ENCODE results near the gene CD300H.

CD300H gene

GRCh38 chr17:74549343-74549742, 18.0 kb downstream of the CD300H start:
- DNase-seq, result no peak

DNA sequence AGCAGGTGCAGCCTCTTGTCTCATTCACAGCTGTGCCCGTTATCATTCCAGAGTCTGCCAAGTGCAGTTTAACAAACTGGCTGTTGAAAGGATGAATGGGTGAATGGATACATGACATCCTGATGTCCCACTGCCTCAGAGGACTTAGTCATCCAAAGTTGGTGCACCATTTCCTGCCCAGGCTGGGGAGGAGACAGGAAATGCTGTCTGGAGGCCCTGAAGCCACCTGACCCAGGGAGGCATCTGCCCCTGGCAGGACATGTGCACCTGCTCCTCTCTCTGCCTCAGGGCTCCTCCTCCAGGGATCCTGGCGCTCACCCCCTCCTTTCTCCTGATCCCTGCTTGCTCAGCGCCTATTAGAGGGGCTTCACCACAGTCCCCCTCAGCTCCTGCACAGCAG, 19.6 kb downstream of the CD300H start:
- DNase-seq, result no peak

DNA sequence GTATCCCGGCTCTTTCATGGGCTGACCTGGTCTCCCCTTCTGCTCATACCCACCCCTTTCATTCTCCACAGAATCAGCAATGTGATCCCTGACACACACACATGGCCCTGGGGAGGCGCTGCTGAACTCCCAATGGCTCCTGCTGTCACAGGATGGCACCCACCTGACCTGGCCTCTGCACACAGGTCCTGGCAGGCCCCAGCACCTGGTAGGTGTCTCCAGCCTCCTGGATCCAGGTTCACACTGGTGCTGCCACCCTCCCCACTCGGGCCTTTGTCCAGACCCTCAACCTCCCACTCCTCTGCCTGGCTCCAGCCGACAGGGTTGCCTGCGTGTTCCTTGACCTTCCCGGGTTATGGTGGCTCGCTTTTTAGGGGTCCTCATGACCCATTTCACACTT, 20.0 kb downstream of the CD300H start:
- no peak for DNase-seq

DNA sequence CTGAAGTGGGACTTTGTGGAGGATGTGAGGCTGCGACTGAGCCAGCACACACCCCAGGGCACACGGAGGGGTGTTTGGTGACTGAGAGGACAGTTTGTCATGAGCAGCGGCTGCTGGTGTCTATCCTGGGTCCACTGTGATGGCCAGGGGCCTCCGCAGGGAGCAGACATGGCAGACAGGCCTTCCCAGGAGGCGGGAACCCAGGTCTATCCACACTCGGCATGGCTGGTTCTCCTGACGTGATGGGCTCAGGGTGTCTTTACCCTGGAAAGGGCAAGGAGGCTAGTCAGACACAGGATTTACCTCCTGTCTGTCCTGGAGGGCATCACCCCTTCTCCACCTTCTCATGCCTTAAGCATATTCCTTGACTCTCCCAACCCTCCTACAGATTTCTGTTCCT, 20.7 kb downstream of the CD300H start:
- DNase-seq, result no peak

DNA sequence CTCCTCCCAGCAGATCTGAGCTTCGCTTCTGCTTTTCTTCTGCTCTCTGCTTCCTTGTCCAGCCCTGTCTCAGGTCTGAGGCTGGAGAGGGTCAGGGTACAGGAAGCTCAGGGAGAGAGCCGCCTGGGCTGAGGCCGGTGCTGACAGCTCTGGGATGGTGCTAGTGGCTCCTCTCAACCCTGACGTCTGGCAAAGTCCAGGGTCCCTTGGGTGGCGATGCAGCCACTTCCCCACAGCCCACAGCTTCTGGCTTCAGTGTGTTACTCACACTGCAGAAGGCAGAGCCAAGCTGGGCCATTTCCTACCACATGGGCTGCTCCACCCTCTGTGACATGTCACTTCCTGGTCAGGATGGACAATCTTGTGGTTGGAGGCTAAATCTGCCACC, 21.5 kb downstream of the CD300H start, which contains the start of gene CD300C:
CD300C (minus strand) TSS at position 273 of the 388 bp plus-strand sequence. CDS start 333 bp downstream, outside the sequence.
- peak; percentile 92 to 94 (median 93) for DNase-seq

DNA sequence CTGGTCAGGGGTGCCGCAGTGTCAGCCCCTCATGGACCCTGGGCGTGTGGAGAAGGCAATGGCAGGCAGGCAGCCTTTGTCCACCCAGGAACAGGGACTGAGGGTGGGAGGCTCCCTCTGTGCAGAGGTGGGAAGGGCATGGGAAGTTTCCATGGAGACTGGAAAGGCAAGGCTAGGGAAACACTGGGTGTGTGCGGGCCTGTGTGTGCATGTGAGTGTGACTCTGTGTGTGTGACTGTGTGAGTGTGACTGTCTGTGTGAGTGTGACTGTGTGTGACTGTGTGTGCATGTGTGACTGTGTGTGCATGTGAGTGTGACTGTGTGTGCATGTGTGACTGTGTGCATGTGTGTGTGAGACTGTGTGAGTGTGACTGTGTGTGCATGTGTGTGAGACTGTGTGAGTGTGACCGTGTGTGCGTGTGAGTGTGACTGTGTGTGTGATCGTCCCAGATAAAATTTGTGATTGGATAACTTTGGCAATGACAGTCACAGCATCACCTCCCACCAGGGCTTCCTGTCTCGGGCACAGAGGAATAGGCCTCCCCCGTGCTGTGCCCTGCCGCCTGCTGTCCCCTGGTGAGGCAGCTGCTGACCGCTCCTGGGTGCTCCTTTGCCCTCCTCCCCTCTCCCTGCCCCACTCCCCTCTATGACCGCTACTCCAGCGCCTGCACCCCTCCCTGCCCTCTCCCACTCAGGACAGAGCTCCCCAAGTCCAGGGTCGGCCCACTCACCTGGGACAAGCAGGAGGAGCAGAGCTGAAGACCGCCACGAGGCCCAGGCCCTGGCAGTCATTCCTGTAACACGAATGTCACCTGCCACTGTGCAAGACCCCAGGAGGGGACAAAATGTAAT, 22.1 kb downstream of the CD300H start:
- peak; percentile 52 to 61 (median 52) for DNase-seq

DNA sequence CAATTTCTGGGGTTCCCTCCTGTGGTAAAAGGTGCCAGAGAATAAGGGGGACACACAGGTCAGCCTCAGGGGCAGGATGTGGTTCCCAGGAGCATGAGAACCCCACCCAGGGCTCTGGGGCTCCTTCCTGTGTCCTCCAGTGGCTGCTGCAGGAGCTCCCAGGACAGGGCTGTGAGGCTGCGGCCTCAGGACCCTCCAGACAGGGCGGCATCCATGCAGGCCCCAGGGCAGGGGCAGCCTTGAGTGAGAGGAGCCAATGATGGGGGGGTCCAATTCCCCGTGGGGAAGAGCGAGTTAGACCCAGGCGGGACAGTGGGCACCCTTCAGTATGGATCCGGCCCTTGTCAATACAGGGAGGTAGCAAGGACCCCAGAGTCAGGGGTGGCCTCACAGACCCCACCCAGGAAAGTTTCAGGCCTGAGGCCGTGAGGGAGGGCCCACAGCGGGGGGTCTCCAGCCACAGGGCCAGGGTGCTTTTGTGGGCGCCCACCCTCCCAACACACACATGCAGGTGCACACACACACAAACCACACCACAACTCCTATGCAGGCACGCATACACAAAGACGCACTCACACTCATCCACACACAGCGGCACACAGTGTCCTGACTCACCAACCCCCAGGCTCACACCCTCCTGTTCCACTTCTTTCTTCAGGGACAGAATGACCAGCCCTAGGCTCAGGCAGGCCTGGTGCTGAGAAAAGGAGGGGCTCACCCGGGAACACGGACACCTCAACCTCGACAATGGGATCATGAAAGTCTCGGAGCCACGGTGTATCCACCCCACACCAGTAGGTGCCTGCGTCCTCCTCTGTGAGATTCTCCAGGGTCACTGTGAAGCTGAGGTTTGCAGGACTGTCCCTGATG, 23.2 kb downstream of the CD300H start:
- DNase-seq, result peak in 2 of 3 donors; percentile 33 to 40

GRCh38 chr17:74543406-74543805, 23.9 kb downstream of the CD300H start:
- DNase-seq, result no peak

DNA sequence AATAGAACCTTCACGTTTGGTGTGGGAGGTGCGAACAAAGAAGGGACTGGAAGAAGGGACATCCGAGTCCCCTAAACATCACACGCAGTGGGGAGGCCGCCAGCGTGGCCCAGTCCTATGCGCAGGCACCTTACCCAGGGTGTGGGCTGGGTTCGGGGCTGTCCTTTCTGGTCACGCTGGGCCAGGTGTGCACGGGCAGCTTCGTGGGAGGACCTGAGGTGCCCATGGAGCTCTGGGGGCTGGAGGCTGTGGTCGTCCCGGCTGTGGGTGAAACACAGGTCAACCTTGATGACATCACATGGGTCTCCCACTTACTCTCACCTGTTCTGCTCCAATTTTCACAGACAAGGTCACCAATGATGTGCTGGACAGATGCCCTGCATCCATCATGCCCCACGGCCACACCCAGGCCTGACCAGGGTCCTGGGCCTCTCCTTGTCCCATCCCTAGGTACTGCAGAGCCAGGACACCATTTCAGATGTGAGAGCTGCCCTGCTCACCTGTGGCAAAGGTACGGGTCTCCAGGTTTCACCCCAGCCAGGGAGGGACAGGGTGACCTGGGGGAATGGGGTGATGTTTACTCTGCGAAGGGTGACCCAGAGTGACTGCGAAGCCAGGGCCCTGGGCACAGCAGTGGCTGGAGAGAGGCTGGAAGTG, 24.5 kb downstream of the CD300H start:
- no peak for DNase-seq

DNA sequence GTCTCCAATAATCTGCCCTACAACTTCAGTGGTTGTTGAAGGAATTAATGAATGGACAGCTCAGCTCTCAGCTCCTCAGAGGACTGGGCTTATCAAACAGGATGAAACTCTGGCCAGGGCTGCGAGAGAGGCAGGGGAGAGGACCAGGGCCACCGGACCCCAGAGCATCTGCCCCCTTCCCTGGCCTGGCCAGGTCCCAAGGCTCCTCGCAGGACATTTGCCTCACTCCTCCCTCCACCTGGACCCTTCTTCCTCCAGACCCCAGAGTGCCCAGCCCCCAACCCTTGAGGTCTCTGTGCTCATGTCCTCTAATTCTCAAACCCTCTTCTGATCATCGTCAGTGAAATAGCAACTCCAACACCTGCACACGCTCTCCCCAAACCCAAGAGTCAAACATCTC, 25.1 kb downstream of the CD300H start:
- DNase-seq, result no peak

- DNase-seq, result no peak
Measured at GRCh38 chr17:74541176-74542111, 25.9 kb downstream of the CD300H start.

GRCh38 chr17:74539281-74539820, 28.0 kb downstream of the CD300H start:
- DNase-seq, result no peak

DNA sequence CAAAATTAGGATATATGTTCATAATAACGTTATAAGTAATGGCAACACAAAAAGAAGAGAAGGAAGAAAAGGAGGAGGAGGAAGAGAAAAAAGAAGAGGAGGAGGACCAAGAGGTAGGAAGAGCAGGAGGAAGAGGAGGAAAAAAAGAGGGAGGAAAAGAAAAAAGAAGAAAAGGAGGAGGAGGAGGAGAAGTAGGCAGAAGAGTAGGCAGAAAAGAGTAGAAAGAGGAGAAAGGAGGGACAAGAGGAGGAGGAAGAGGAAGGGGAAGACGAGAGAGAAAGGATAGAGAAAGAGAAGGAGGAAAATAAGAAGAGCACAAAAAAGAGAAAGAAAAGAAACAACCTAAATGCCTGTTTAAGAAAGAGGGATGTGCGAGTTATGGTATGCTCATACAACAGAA, 30.4 kb downstream of the CD300H start:
- no peak for DNase-seq

DNA sequence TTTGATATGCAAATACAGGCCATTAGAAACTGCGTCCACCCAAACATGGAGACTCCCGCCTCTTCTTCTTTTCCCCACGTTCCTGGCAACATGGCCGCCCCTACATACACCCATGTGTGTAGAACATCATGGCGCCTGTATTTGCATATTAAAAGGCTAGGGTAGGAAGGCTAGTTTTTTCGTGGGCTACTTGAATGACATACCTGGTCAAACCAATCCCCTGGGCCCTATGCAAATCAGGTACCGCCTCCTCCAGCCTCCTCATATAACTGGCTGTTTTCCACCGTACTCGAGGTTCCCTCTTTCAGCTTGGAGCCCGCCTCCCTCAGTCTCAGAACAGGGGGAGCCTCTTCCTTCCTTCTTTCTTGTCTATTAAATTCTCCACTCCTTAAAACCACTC, 35.2 kb downstream of the CD300H start:
- DNase-seq, result peak; percentile 93 to 97 (median 96)

DNA sequence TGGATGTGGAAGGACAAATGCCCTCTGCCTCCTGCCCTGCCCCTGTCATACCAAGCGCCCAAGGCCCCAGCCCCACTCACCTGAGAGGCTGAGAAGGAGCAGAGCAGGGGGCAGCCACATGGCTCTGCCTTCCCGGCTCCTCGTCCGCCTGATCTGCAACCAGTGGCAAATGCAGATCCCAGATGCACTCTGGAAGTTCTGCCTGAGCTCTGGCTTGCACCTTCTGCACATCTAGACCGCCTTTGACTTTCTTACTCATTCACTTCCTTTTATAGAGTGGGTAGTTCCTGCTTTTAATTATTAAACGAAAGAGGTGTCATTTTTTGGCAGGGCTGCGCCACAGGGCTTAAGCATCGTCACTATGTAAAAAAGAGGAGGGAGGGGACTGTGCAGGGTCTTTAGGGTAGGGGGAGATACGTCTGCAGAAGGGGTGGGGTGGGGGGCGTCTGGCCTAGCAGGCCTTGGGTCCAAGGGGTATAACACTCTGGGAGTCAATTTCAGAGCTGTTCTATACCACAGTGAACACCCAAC, 36.0 kb downstream of the CD300H start, which contains the start of gene CD300LB:
CD300LB (minus strand) TSS at position 245 of the 531 bp plus-strand sequence; CDS start at position 120, 125 bp downstream.
- DNase-seq, result peak; percentile 51 to 73 (median 71)

DNA sequence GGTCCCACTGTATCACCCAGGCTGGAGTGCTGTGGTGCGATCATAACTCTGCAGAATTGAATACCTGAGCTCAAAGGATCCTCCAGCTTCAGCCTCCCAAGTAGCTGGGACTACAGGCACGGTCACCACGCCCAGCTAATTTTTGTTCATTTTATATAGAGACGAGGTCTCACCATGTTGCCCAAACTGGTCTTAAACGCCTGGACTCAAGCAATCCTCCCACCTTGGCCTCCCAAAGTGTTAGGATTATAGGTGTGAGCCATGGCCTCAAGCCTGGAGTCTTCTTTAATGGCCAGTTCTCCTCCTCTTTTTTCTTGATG, 36.5 kb downstream of the CD300H start:
- no peak for DNase-seq

DNA sequence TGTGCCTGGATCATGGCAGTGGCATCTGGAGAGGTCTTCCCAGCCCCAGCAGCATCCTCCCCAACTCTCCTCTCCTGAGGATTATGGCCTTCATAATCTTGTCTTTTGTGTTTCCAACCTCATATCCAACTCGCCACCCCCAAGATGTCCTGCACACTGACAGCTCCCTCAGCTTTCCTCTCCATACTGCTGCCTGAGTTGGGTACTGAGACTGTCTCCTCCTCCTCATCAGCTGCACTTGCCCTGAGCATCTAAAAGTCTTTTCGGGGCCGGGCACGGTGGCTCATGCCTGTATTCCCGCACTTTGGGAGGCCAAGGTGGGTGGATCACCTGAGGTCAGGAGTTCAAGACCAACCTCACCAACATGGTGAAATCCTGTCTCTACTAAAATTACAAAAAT, 38.1 kb downstream of the CD300H start:
- DNase-seq, result no peak

DNA sequence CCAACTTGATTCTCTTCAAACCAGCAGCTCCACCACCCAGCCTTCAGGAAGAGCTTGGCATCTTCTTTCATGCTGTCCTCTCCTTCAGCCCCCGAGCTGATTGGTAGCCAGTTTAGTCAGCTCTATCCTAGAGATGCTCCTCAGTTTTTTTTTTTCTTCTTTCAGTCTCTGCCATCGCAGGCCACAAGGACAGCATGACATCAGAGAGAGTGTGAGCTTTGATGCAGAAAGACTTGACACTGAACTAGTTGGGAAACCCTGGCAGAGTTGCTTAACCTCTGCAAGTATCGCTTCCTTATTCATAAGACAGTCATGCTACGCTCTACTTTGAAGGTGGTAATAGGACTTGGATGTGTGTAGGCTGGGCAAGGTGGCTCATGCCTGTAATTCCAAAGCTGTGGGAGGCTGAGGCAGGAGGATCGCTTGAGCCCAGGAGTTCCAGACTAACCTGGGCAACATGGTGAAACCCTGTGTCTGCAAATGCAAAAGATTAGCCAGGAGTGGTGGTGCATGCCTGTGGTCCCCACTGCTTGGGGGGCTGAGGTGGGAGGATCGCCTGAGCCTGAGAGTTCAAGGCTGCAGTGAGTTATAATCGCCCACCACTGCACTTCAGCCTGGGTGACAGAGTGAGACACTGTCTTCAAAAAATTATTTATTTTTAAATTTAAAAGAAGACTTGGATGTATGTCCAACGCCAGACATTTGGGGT, 38.7 kb downstream of the CD300H start:
- peak; percentile 93 to 99 (median 98) for DNase-seq

DNA sequence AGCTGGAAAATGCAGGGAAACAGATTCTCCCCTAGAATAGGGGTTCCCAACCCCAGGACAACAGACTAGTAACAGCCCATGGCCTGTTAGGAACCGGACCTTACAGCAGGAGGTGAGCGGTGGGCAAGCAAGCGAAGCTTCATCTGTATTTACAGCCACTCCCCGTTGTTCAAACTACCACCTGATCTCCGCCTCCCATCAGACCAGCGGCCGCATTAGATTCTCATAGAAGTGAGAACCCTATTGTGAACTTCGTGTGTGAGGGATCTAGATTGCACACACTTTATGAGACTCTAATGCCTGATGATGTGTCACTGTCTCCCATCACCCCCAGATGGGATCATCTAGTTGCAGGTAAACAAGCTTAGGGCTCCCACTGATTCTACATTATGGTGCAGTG, 39.6 kb downstream of the CD300H start:
- DNase-seq, result no peak

DNA sequence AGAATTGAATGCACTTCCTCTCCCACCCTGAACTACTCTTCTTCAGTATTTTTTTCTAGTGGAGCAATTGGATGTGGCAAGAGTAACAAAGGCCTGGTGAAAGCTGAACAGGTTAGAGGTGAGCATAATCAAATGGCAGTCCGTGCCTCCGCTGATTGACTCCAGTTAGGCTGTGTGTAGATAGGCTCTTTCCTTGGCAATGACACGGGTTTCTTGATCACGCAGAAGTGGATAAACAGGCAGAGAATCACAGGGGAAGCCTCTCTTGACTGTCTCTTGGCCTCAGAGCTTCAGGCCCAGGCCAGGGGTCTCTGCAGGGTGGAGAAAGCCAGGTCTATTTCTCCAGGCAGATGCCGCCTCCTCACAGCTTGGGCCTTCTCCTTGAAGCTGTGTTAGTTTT, 40.2 kb downstream of the CD300H start:
- no peak for DNase-seq

DNA sequence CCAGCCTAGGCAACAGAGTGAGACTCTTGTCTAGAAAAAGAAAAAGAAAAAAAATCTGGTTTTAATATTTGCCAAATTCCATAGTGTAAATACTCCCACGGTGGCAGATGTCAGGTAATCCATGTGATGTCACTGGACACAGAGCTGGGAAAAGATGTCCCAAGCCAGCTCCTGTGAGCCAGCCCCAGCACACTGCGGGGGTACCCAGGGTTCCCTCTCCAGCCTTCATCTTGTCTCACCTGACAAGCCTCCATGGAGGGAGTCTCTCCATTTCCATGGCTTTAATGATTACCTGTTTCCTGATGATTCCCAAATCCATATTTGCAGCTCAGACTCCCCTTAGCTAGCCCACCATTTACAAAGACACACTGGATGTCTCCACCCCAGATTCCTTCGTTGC, 40.6 kb downstream of the CD300H start:
- DNase-seq, result no peak

All from suppressor macrophage treated with lipopolysaccharide for 1 hour (primary cell).